GM10266 (cell line): ENCODE data around the gene SIL1.

ENCODE experiments used
- DNase-seq: peaks from one replicate; pipeline ENCODE4 v3.0.0; 2012; ENCODE audit errors: extremely low spot score
- CTCF ChIP-seq: IDR thresholded peaks from 2 replicates; pipeline ENCODE4 v1.5.1; 2012; ENCODE audit warnings: mild to moderate bottlenecking, low read depth; ENCODE audit not compliant: control insufficient read depth, insufficient read depth; ENCODE audit errors: missing control alignments

Gene SIL1

GRCh38 chr5:139147483-139148087 lies 50.6 kb downstream of the SIL1 start:
- no peak for TF ChIP-seq CTCF
- no peak for DNase-seq

- no peak for TF ChIP-seq CTCF
- no peak for DNase-seq
Observed at GRCh38 chr5:139146809-139147482, 51.2 kb downstream of the SIL1 start.

GRCh38 chr5:139141446-139142204 lies 56.5 kb downstream of the SIL1 start:
- no peak for TF ChIP-seq CTCF
- no peak for DNase-seq

GRCh38 chr5:139140591-139141071 lies 57.5 kb downstream of the SIL1 start:
- no peak for TF ChIP-seq CTCF
- DNase-seq = no peak

GRCh38 chr5:139138809-139139208 lies 59.4 kb downstream of the SIL1 start:
- no peak for TF ChIP-seq CTCF
- DNase-seq = no peak

- TF ChIP-seq CTCF = no peak
- DNase-seq = no peak
Observed at GRCh38 chr5:139138109-139138508, 60.1 kb downstream of the SIL1 start.

GRCh38 chr5:139137697-139138096 lies 60.5 kb downstream of the SIL1 start:
- DNase-seq = no peak
- TF ChIP-seq CTCF = peak; percentile 18
